Skeletal muscle tissue (tissue), 2 donors: ENCODE data around the gene ENSA. TPM values are rescaled to one million over a fixed set of nuclear protein-coding genes. Genes with fewer than 3 reads are reported as not detected.

Experiments
- small RNA-seq: library from RNA; depleted of rRNA; stranded (forward); fragments of <200 nt; gene quantifications from one replicate; pipeline ENCODE3, GENCODE V24; 2014
- total RNA-seq: library from RNA; depleted of rRNA; stranded (reverse); fragments of >200 nt; gene quantifications from one replicate; pipeline ENCODE4 v1.2.3, GENCODE V29; 2014

Gene ENSA
- total RNA-seq, 1 donor from 2014 or later: 63.7 TPM

Small RNA genes lying within 50 kb of the gene (small RNA-seq; reads per million reads assigned to genes)
- gene RF00015: not detected
- gene RF00561: not detected

Other genes with a start within 250 kb of the ENSA start
- gene TARS2, start 142.2 kb downstream of the ENSA start, total RNA-seq: 21.4 TPM
- gene ECM1, start 121.5 kb downstream of the ENSA start, total RNA-seq: 0.52 TPM
- not detected for gene FALEC, start 113.9 kb downstream of the ENSA start, total RNA-seq
- gene ADAMTSL4, start 80.2 kb downstream of the ENSA start, total RNA-seq: 12.0 TPM
- 157 TPM for gene MCL1, start 50.0 kb downstream of the ENSA start, total RNA-seq
- 22.4 TPM for gene GOLPH3L, start 67.5 kb upstream of the ENSA start, total RNA-seq
- not detected for gene HORMAD1, start 91.3 kb upstream of the ENSA start, total RNA-seq
- 29.2 TPM for gene CTSS, start 136.2 kb upstream of the ENSA start, total RNA-seq
- 55.3 TPM for gene CTSK, start 178.6 kb upstream of the ENSA start, total RNA-seq
- 31.8 TPM for gene ARNT, start 247.0 kb upstream of the ENSA start, total RNA-seq